GM23248 (cell line): Measurements from ENCODE around the gene FRY. TPM values are rescaled to one million over a fixed set of nuclear protein-coding genes. Genes with fewer than 3 reads are reported as not detected.

ENCODE experiments used
- DNase-seq: peaks from one replicate; pipeline ENCODE4 v3.0.0-alpha.2; 2015
- H2AFZ ChIP-seq: fragments of 200-600 bp; sonication (generic); 2 replicates; pipeline ENCODE4 v1.6.1; 2016; ENCODE audit warnings: antibody characterized with exemption
- H3F3A ChIP-seq: fragments of 200-600 bp; sonication (generic); 2 replicates; pipeline ENCODE4 v1.6.1; 2016; ENCODE audit warnings: mild to moderate bottlenecking, antibody characterized with exemption, mixed run types; ENCODE audit not compliant: insufficient read depth
- H3K27ac ChIP-seq: fragments of 200-600 bp; sonication (generic); 2 replicates; pipeline ENCODE4 v1.5.1; 2016; ENCODE audit warnings: mild to moderate bottlenecking
- H3K27me3 ChIP-seq: fragments of 200-600 bp; sonication (generic); replicated peaks from 2 replicates; pipeline ENCODE4 v1.6.1; 2016; ENCODE audit warnings: mild to moderate bottlenecking; ENCODE audit not compliant: insufficient read depth
- H3K36me3 ChIP-seq: fragments of 200-600 bp; sonication (generic); 2 replicates; pipeline ENCODE4 v1.6.1; 2016; ENCODE audit warnings: low read depth, mild to moderate bottlenecking
- H3K4me1 ChIP-seq: fragments of 200-600 bp; sonication (generic); 2 replicates; pipeline ENCODE4 v1.6.1; 2016; ENCODE audit warnings: mild to moderate bottlenecking; ENCODE audit not compliant: insufficient read depth
- H3K4me2 ChIP-seq: fragments of 200-600 bp; sonication (generic); one replicate; pipeline ENCODE4 v1.6.1; 2016; ENCODE audit warnings: mild to moderate bottlenecking; ENCODE audit not compliant: unreplicated experiment
- H3K4me3 ChIP-seq: fragments of 200-600 bp; sonication (generic); 2 replicates; pipeline ENCODE4 v1.5.1; 2016; ENCODE audit warnings: mild to moderate bottlenecking
- H3K79me2 ChIP-seq: fragments of 200-600 bp; sonication (generic); 2 replicates; pipeline ENCODE4 v1.6.1; 2016; ENCODE audit warnings: mild to moderate bottlenecking; ENCODE audit not compliant: insufficient read depth
- H3K9ac ChIP-seq: fragments of 200-600 bp; sonication (generic); 2 replicates; pipeline ENCODE4 v1.6.1; 2016; ENCODE audit warnings: mild to moderate bottlenecking
- H3K9me2 ChIP-seq: fragments of 200-600 bp; sonication (generic); 2 replicates; pipeline ENCODE4 v1.6.1; 2016; ENCODE audit warnings: mixed run types, mild to moderate bottlenecking, moderate library complexity; ENCODE audit not compliant: insufficient read depth
- H3K9me3 ChIP-seq: fragments of 200-600 bp; sonication (generic); one replicate; pipeline ENCODE4 v1.6.1; 2017; ENCODE audit warnings: low read depth
- H4K20me1 ChIP-seq: fragments of 200-600 bp; sonication (generic); 2 replicates; pipeline ENCODE4 v1.6.0; 2016; ENCODE audit not compliant: insufficient read depth
- EZH2 ChIP-seq: fragments of 200-600 bp; sonication (generic); IDR thresholded peaks from 2 replicates; pipeline ENCODE4 v1.6.1; 2018; ENCODE audit warnings: antibody characterized with exemption, mild to moderate bottlenecking; ENCODE audit not compliant: insufficient read depth, poor library complexity, severe bottlenecking
- EZH2phosphoT487 ChIP-seq: fragments of 200-600 bp; sonication (generic); IDR thresholded peaks from 2 replicates; pipeline ENCODE4 v1.6.1; 2018; ENCODE audit warnings: antibody characterized with exemption, moderate library complexity, mild to moderate bottlenecking, low read depth; ENCODE audit not compliant: insufficient read depth
- WGBS, 2 experiments: methylation state at CpG; one replicate each; pipeline ENCODE4 v1.1.6; 2015 to 2017; ENCODE audit warnings: low lambda C conversion rate in 2 of 2, low coverage in 1 of 2; ENCODE audit errors: missing lambda C conversion rate in 2 of 2; 5-methylcytosine and 5-hydroxymethylcytosine counted together
- in situ Hi-C: fragments of 300-500 bp; cut with MboI; formaldehyde crosslinking; loops from 2 replicates; pipeline ENCODE4 v1.15.0; 2020
- polyA plus RNA-seq: library from polyadenylated mRNA; unstranded; fragments of >200 nt; fragmentation: Nextera tagmentation; extraction: Ambion mirVana; gene quantifications from 2 replicates; pipeline ENCODE4 v1.2.1, GENCODE V29; 2016
- total RNA-seq: library from RNA; depleted of rRNA; stranded (reverse); fragments of >200 nt; shearing (Covaris generic); gene quantifications from 2 replicates; pipeline ENCODE4 v1.2.3, GENCODE V29; 2014

Gene FRY
- total and polyA plus RNA-seq, 2 experiments from 2014 or later, result 2.2 to 4.3 TPM

DNA sequence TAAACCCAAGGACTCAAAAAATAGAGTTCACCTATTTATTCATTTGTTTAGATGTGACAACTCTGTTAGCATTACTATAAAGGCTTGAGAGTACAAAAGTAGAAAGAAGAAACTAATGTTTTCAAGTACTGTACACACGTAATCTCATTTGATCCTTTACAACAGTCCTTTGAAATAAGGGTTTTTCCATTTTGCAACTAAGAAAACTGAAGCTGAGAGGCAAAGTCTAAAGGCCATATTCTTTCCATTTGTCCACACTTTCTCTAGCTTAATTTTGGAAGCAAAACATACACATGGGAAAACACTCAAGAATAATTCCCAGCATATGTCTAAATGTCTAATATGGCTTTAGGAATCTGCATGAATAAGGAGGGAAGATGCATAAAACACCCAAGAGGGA, 249.5 kb downstream of the FRY start:
- in situ Hi-C loops, result no loop called here
- 81 to 95% methylated on average over 1 of the region's 1 CpG for WGBS, 2 experiments
- no peak overlapping the region for H2AFZ ChIP-seq
- H3K9me2 ChIP-seq, result no peaks in the 10 kb centered on the region
- H3K9me3 ChIP-seq, result no peaks in the 10 kb centered on the region
- no peak overlapping the region for H3K27ac ChIP-seq
- H3K9ac ChIP-seq, result no peak overlapping the region
- peaks cover 24% of the 10 kb centered on the region for H3K4me1 ChIP-seq
- H3K4me2 ChIP-seq, result no peak overlapping the region
- H3F3A ChIP-seq, result 0 out of 2 replicates have a peak, but pooled peaks cover 5% of the 10 kb centered on the region
- H3K79me2 ChIP-seq, result no peaks in the 10 kb centered on the region
- no peaks in the 10 kb centered on the region for H4K20me1 ChIP-seq
- no peaks in the 10 kb centered on the region for H3K36me3 ChIP-seq
- H3K4me3 ChIP-seq, result no peak overlapping the region
- TF ChIP-seq EZH2 (no peak), EZH2phosphoT487 (no peak)
- no peaks in the 10 kb centered on the region for H3K27me3 ChIP-seq
- no peak for DNase-seq

DNA sequence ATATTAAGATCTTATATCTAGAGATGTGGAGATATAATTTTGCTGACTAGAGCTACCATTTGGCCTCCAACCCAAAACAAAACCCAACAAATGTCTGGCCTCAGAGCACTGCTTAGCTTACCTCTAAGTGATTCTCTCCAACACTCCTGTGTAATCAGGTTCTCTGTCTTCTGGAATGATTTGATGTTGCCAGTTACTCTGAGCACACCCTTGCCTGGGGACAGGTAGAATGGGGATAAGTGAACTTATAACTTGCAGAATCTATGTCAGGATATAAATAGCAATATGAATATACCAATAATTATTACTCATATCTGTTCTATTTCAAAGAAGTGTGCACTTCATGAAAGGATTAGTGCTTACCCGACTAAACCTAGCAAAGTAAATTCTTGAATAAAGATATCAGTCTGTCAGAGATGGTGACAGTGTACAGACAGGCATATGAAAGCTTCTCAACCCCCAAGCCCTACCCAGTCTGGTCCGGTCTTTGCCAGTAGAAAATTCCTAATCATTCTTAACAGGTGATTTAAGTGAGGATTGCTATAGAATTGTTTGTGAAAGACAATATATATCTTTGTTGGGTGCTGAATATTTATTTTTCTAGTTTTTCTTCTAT, 250.6 kb downstream of the FRY start:
- Histone ChIP-seq H3K27ac (no peak overlapping the region), H3K9ac (no peak overlapping the region), H3K4me1 (peaks cover 24% of the 10 kb centered on the region), H3K9me2 (no peaks in the 10 kb centered on the region), H3K36me3 (no peaks in the 10 kb centered on the region), H3K79me2 (no peaks in the 10 kb centered on the region), H2AFZ (no peak overlapping the region), H3K27me3 (no peaks in the 10 kb centered on the region), H4K20me1 (no peaks in the 10 kb centered on the region), H3K4me2 (no peak overlapping the region), H3F3A (0 out of 2 replicates have a peak, but pooled peaks cover 5% of the 10 kb centered on the region), H3K9me3 (no peaks in the 10 kb centered on the region), H3K4me3 (no peak overlapping the region)
- 91 to 96% methylated on average over 2 of the region's 2 CpGs for WGBS, 2 experiments
- in situ Hi-C loops, result no loop called here
- no peak for TF ChIP-seq EZH2phosphoT487
- TF ChIP-seq EZH2, result no peak
- DNase-seq, result no peak

DNA sequence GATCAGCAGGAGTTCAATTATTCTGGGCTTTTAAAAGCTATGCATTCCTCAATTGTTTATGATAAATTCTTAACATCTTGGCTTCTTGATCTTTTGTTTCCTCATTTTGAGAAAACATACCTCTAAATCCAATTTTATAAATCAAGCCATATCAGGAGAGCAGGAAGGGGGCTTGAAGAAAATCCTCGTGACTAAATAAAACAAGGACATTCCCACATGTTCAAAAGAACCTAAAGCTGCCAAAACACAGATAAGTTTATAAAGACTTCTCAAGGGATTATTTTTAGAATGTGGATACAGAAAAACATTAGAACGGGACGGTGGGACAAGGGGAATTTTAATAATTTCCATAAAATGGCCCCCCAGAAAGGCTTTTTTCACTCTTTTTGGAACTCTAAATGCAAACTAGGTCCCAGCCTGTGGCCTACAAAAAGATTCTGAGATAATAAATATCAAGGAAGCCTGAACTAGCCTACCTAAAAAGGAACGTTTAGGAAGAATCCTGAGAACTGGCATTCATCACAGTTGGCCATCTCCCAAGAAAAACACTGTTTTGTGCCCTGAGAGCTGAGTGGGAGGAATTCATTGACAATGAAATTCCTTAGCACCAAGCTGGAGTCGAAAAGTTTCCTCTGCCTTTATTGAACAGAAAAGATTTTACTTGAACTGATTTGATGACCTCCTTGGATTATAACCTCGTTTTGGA, 253.5 kb downstream of the FRY start:
- no peaks in the 10 kb centered on the region for H3K79me2 ChIP-seq
- H3K27me3 ChIP-seq, result no peaks in the 10 kb centered on the region
- no peaks in the 10 kb centered on the region for H3K9me2 ChIP-seq
- peak overlapping the region; percentile 23 for H3K4me2 ChIP-seq
- no peak for TF ChIP-seq EZH2phosphoT487
- no peak for TF ChIP-seq EZH2
- WGBS, 2 experiments, result 65 to 68% methylated on average over 6 of the region's 6 CpGs
- H2AFZ ChIP-seq, result no peak overlapping the region
- H3K36me3 ChIP-seq, result no peaks in the 10 kb centered on the region
- in situ Hi-C loops, result no loop called here
- H4K20me1 ChIP-seq, result no peaks in the 10 kb centered on the region
- no peak overlapping the region for H3K9ac ChIP-seq
- H3K9me3 ChIP-seq, result no peaks in the 10 kb centered on the region
- DNase-seq, result peak; percentile 63
- H3K4me1 ChIP-seq, result peaks cover 12% of the 10 kb centered on the region
- 0 out of 2 replicates have a peak, but pooled peaks cover 5% of the 10 kb centered on the region for H3F3A ChIP-seq
- H3K4me3 ChIP-seq, result no peak overlapping the region
- H3K27ac ChIP-seq, result no peak overlapping the region

DNA sequence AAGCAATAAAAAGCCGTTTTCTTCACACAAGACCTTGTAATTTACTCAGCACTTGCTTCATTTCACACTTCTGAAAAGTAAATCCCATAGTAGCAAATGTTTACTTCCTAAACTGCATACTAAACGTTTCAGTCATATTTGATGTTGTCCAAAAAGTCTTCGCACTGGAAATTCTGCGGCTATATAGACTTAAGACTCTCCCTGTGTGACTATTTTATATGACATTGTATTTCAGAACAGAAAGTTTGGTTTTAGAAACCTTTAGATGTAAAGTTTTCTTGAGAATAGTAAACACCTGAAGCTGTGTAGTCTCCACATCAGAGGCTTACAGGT, 254.0 kb downstream of the FRY start:
- WGBS, 2 experiments, result 84% methylated on average over 4 of the region's 4 CpGs
- Histone ChIP-seq H3K27me3 (no peaks in the 10 kb centered on the region), H3K36me3 (no peaks in the 10 kb centered on the region), H3K4me2 (peak overlapping the region; percentile 23), H2AFZ (no peak overlapping the region), H3K9me2 (no peaks in the 10 kb centered on the region), H3K9ac (no peak overlapping the region), H3K27ac (no peak overlapping the region), H3F3A (0 out of 2 replicates have a peak, but pooled peaks cover 5% of the 10 kb centered on the region), H4K20me1 (no peaks in the 10 kb centered on the region), H3K4me3 (no peak overlapping the region), H3K4me1 (peaks cover 12% of the 10 kb centered on the region), H3K9me3 (no peaks in the 10 kb centered on the region), H3K79me2 (no peaks in the 10 kb centered on the region)
- in situ Hi-C loops, result no loop called here
- TF ChIP-seq EZH2 (no peak), EZH2phosphoT487 (no peak)
- no peak for DNase-seq
